HG02763 (cell line): ENCODE results near the gene DMRT2.

Source experiments
- ATAC-seq: cut with Tn5 transposase; IDR thresholded peaks from one replicate; pipeline ENCODE4 v1.9.1; 2021; ENCODE audit warnings: mild to moderate bottlenecking, moderate library complexity; ENCODE audit not compliant: unreplicated experiment

The DMRT2 gene

DNA sequence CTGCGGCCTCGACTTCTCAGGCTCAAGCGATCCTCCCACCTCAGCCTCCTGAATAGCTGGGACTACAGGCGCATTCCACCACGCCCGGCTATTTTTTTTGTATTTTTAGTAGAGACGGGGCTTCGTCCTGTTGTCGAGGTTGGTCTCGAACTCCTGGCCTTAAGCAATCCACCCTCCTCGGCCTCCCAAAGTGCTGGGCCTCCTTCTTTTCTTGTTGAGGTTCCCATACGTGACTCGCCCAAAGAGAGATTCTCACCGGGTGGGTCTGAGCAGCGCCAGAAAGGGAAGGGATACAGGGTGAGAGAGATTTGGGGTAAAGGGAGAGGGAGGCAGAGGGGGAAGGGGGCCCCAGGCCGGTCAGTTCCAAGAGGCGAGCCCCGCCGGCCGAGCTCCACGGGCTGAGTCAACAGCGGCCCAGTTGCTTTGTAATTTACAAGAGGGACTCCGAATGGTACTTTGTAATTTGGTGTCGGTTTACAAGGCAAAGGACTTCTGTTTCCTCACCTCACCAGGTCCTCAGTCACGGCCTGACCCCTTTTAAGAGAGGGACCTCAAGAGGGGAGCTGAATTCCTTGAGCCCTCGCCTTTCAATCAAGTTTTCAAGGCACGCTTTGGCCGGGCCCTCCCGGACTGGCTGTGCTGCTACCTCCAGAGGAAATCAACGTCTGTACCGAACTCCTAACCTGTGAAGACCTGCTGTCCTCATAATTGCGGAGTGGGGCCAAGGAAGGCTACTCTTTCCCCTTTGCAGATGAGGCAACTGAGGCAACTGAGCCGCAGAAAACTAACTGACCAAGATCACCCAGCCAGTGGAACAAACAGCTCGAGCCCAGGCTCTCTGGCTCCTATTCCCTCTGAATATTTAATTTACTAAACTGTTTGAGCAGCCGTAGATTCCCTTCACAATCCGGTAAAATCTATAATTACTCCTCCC, 3.3 kb upstream of the DMRT2 start:
- no peak for ATAC-seq

DNA sequence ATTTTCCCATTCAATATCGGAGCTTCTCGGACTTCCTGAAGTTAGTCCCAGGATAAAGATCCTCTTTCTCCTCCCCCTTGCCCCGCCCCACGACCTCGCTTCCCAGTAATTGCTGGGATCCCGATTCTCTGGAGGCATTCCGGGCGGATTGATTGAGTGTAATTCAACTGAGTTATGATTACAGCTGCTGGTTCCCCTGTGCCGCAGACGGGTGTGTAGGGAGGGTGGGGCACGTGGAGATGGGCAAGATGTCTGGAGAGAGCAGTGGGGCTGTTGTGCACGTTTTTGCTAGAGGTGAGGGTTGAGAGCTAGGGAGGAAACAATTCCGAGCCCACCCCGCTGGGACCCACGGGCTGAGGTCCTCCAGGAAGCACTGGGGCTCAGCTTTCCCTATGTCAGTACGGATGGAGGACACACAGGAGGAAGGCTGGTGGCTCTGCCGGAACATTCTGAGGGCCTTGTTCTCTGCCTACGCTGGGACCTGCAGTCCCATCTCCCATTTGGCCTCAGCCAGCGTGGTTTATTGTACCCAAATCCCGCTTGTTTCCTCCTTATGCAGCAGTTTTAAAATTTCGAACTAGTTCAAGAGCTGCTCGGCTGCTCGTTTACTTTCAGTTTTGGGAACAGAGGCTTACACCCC, 2.4 kb upstream of the DMRT2 start:
- ATAC-seq: no peak

DNA sequence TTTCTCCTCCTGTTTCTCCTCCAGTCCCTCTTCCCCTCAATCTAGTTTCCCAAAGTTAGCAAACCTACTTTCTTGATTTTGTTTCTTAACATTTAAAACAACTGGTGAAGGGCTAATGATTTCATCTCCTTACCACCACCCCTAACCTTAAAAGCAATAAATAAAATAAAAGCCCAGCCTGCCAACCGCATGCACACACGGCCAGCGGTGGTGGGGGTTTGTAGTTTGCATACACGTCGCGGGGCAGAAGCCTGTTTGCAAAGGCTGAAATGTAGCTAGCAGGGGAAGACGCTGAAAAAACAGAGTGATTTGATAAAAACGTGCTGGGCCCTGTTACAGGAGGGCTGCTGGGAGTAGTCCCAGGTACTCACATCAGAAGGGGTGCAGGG, 1.9 kb upstream of the DMRT2 start:
- ATAC-seq: no peak

DNA sequence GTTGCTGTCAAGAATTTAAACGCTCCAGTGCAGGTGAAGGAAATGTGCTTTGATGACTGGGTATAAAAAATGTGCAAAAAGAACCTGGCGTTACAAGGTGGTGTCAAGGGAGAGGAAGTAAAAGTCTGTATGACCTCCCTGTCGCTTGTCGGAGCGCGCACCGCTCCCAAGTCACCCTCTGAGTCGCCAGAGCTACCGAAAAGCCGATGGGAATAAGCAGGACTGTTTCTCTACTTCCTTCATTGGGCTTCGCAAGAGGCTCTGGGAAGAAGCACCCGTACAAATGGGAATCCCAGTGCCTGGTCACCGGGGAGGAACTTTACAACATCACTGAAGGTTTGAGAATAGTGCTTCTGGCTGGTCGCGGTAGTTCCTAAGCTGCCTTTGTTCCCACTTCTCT, 1.3 kb upstream of the DMRT2 start:
- ATAC-seq: no peak

DNA sequence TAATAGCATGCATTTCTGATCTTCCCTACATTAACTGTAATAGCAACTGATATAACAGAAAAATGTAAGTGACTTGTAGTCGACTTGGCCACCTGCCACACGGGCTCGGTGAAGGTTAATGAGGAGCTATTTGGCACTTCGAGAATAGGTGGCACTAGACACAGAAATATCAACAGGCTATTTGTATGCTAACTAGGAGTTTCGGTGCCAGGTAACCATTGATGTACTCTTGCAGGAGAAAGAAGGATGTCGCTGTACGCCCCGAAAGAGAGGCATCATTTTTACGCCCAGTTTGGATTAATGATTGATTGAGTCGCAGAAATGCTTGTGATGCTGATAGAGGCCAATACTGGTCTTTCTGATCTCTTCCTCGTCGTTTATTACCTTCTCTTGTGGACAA, 516 bp upstream of the DMRT2 start:
- no peak for ATAC-seq

DNA sequence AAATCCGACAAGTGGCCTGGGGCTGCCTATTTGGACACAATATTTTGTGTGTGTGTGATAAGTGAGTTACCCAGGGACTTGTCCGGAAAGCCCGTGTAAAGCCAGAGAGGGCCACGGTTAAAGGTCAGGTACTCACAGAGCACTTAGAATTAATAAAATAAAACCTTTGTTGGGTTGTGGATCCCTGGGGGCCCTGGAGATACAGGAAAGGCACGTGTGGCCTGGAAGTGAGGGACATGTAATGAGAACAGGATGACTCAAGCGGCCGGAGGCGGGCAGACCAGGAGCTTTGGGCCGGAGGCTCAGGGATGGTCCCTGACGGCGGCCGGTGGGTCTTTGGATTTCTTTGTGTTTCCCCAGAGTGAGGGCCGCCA, 1.0 kb downstream of the DMRT2 start:
- no peak for ATAC-seq

DNA sequence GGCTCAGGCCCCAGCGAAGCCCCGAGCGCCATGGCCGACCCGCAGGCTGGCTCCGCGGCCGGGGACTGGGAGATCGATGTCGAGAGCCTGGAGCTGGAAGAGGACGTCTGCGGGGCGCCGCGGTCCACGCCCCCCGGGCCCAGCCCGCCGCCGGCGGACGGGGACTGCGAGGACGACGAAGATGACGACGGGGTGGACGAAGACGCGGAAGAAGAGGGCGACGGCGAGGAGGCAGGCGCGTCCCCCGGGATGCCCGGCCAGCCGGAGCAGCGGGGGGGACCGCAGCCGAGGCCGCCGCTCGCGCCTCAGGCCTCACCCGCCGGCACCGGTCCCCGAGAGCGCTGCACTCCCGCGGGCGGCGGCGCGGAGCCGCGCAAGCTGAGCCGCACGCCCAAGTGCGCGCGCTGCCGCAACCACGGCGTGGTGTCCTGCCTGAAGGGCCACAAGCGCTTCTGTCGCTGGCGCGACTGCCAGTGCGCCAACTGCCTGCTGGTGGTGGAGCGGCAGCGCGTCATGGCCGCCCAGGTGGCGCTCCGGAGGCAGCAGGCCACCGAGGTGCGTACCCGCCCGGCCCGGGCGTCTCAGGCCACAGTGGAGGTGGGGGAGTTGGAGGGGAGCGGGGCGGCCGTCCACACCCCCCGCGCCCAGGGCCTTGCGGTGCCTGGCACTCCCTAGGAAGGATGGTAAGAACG, 1.6 kb downstream of the DMRT2 start:
- no peak for ATAC-seq

DNA sequence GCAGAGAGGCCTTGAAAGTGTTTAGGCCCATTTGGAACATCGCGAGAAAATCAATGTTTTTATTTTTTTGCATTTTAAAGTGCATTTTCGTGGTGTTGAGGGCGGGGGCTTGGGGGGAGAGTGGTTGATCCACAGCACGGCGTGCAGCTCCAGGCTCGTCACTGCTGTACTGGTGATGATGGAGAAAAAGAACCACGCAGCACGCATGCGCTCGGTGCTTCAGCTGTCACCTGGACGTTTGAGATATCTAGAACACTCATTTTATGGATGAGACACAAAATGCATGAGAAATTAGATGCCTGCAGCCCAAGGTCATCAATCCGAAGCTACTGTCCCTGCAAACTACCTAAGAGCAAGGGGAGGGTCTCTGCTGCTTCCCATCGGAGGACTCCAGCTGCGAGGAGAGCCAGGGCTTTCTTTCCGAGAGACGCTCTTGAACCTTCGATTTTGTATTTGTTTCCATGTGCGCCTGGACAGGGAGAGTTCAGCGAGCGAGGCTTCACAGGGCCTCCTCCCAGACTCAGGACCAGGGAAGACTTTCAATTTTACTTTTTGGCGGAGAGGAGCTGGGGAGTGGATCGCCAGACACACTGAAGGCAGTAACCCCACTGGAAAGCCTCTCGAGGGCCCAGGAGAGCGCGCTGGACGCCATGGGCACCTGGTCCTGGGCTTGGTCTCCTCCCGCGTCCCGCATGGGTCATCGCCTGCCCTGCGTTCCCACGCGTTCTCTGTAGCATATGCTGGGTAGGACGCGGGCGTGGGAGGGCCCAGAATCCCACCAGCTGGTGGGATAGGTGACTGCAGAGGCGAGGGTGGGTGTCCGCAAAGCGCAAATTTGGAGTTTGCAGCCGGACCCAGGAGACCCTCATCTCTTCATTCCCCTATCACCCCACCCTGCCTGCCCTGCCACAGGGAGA, 2.5 kb downstream of the DMRT2 start:
- ATAC-seq: no peak

DNA sequence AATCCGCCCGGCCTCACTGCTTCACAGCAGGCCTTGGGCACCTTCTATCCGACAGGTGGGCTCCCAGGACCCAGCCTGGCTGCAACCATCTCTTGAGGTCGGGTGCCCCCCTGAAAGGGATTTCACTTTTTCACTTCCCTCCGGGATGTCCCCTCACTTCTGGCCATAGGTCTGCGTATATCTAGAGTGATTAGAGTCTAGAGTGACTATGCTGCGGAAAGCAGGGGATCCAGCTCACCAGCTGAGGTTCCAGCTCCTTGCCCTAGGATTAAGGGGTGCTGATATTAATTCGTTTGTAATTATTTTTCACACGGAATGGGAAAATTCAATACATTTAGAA, 3.1 kb downstream of the DMRT2 start:
- ATAC-seq: no peak

DNA sequence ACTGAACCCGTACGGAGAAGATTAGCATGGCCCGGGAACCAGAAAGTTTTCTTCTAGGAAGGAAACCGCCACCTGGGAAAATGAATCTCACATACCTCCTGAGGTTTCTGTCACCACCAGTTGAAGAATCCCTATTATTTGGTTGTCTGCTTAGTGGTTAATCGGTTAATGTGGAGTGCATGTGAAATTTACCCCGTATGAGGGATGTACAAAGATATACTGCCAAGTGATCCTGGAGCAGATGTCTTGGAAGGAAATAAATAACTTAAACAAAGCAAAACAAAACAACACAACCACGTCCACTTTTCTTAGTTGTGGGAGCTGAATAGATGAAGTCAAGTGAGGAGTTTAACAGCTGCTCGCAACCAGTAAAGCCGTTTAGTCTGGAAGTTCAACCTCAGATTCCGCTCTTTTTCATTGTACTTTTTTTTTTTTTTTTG, 3.8 kb downstream of the DMRT2 start:
- no peak for ATAC-seq

DNA sequence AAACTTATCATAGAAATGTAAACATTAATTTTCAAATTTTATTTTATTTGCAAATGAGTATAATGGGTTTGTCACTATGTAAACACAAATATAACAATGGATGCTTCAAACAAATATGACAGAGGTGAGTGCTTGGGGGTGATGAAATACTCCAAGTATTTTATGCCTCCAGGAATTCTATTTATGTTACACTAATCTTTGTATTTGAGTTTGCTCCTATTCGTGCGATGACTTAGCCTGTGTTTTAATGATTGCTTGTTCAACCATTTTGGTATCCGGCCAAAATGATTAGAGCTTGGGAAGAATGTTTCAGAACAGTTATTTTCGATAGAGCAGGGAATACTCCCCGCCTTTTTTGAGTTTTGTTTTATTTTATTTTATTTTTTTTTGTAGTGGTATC, 5.0 kb downstream of the DMRT2 start:
- no peak for ATAC-seq

DNA sequence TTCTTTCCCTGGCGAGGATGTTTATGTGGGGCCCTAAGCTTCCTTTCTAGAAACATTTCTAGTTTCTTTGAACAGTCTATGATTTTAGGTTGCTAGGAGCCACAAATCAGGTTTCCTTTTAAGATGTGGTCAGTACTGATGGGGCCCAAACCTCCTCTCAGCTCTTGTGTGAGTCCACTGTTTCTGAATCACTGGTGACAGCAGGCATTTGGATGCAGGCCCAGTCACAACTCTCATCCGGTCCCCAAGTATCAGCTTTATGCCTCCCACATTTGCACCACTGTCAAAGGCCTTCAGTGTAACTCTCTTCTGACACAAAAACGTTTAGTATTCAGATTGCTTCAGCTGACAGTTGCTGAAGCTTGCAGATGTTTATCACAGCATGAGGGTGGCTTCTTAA, 7.8 kb downstream of the DMRT2 start:
- no peak for ATAC-seq

DNA sequence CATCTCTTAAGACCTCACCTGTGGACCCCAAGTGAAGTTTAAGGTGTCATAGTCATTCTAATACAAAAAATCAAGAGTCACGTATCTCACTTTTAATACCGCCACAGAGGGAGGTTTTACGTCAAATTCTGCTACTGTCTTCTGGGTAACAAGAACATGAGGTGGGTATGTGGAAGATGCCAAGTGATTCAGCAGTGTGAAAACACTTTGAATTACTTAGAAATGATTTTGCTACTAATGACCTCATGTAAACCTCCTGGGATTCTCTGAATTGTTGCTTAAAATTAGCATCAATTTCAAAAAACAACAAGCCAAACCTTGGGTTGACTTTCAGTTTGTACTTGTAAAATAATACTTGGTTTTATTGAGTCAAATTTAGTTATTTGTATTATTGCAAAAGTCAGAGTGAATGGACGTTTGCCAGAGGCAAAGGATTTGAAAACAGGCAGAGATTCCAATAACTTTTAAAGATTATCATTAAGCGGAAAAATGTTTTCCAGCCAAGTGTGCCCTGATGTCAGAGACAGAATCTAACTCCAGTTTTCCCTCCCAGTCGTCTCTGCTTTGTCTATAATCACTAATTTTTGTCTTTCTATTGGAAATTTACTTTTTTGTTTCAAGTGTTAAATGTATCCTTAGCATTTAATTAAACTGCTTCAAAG, 8.8 kb downstream of the DMRT2 start:
- ATAC-seq: no peak

DNA sequence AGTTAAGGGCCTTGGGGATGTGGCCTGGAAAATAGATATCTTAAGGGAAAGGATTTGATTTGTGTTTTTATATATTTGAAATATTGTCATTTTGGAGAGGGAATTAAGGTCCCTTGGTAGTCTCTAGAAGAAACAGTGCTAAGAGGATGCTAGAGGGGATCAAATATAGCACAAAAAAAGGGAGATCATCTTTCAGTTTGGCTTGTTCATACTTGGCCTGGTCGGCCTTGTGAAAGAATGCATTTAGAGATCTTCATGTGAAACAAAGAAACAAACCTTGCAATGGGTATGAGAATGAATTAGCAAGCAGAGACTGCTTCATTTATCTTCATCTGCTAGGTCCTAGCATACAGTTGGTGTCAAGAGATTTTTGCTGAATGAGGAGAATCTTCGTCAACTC, 15.0 kb downstream of the DMRT2 start:
- ATAC-seq: no peak

DNA sequence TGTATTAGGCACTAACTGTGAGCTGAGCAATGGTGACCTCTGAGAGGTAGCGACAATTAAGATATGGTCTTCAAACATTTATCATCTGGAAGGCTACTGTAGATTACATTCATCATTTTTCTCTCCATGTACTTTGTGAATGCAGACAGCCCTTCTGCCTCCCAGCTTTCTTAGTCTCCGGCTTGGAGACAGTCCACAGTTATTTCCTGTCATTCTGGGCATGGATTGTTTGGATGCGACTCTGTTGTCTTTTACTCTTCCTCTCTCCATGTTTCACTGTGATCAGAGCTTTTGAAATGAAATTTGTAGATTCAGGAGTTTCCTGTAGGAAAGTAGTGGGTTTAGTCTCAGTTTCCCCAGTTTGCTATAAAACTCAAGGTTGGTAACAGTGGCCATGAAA, 20.5 kb downstream of the DMRT2 start:
- no peak for ATAC-seq

DNA sequence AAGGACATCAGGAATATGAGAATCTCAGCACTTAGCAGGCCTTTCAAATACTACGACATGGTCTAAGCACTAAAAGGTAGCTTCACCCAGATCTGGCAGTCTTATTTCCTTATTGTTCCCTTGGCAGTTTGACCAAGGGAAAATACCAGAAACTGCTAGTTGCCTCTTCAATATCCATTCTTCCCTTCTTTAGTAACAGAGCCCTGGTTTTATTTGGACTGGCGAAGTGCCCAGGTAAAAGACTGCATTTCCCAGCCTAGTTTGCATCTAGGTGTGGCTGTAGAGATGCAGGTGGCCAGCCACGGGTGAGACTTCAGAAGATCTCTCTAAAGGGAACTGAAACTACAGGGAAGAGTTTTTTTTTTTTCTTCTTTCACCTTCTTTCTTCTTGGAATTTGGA, 21.6 kb downstream of the DMRT2 start:
- ATAC-seq: no peak

DNA sequence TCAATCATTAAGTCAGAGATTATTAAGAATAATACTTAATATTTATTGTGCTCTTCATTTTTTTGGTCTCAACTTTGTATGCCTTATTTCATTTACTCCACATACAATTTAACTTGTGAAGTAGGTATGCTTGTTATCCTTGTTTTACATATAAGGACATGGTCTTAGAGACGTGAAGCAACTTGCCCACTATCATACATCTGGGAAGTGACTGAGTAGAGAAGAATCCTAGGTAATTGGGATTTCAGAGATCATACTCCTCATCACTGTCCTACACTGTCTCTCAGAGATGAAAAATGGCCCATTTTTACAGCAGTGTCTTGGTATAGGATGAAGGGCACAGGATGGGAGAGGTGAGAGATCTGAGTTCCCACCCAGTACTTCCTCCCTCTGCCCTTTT, 23.3 kb downstream of the DMRT2 start:
- ATAC-seq: no peak

DNA sequence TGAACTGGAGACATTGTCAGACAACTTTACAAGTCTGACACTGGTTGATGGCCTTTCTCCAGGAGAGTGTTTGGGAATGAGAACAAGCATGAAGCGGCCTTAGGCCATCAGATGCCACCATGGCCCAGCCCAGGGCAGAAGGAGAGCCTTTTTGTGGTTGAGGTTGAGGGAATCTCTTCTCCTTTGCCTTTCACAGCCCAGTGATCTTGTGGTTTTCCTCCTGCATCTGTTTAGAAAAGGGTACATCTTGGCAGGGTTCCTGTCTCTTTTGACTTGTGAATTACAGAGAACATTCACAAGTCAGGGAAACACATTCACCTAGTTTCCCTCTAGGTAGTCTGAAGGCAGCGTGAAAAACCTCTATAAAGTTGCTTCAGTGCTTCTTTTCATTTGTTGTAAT, 27.5 kb downstream of the DMRT2 start:
- no peak for ATAC-seq

DNA sequence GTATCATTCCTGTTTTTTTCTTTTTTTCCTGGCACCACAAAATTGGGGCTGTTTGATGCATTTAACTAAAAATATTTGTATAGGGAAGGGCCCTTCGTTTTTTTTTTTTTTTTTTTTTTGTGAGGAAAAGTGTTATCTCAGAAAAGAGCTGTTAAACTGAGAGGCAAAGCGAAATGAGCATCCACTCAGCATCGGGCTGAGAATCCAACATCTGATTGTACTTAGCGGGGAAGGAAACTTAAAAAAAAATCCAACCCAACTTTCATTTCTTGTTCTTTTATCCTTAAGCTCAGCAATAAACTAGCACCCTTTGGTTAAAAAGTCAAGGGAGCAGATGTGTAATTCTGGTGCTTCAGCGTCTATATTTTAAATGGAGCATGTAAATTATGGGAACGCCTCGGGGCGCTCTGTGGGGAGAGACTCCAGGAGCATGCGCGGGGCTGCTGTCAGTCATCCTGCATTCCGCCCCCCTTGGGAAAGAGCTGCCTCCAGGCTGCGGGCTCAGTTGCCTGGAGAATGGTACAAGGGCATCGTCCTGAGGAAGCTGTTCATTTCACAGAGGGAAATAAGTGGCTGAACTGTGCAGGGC, 33.3 kb downstream of the DMRT2 start:
- no peak for ATAC-seq

DNA sequence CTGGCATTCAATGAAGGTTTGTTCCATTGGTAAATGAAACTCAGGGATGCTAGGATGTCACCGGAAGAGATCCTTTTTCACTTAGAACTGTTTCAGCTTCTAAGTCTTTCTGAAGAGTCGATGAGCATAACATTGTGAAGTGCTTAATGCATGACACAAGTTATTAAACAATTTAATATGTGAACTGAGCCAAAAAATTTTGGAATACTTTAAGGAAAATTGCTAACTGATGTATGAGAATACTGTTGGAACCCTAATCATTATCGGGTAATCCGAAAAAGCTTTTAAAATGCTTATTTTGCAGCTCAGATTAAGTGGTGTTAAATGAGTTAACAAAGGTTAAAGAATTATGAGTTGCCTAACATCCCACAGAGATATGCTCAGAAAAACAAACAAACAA, 34.9 kb downstream of the DMRT2 start:
- no peak for ATAC-seq
